ENCODE measurements around the gene MTHFD1L. TPM values are rescaled to one million over a fixed set of nuclear protein-coding genes. Genes with fewer than 3 reads are reported as not detected.

The MTHFD1L gene
- total and polyA plus RNA-seq, 2 of the 8 experiments (the other 6 are each of a cell fraction or from before 2014, with no cell fraction given) = 29.2 to 105 TPM

GRCh38 chr6:151041686-151042085, 176.2 kb downstream of the MTHFD1L start:
- Histone ChIP-seq H2AK5ac (ENCODE audit: low read depth, low read length) (no peak overlapping the region), H3K4me1 (replicated peaks in 1 of 4; ENCODE audit: control insufficient read depth in 3 of 4, insufficient read depth in 4 of 4, low read length in 3 of 4) (peaks cover 8 to 18% (median 12%) of the 10 kb centered on the region in 4 experiments), H4K8ac (ENCODE audit: extremely low read depth, insufficient read depth, low read length) (no peak overlapping the region), H3K79me1 (ENCODE audit: low read depth, low read length) (no peaks in the 10 kb centered on the region), H3K9me3 (ENCODE audit: insufficient read depth in 2 of 2, low read depth in 1 of 2, low read length in 1 of 2) (no peaks in the 10 kb centered on the region), H2BK120ac (replicated peaks; ENCODE audit: low read depth, low read length) (no peak overlapping the region), H2AFZ (ENCODE audit: low read length) (no peak overlapping the region), H3K27ac (ENCODE audit: low read depth, low read length) (no peak overlapping the region), H3K23me2 (ENCODE audit: low read depth, low read length) (no peaks in the 10 kb centered on the region), H4K20me1 (replicated peaks in 1 of 2; ENCODE audit: control insufficient read depth in 1 of 2, insufficient read depth in 2 of 2, low read length in 2 of 2) (peaks cover 0 to 1% of the 10 kb centered on the region in 2 experiments), H3K56ac (replicated peaks; ENCODE audit: insufficient read length, low read depth, low read length) (no peak overlapping the region), H4K91ac (replicated peaks; ENCODE audit: insufficient read length, low read length) (no peak overlapping the region), H2BK15ac (ENCODE audit: low read length) (no peak overlapping the region), H3K14ac (ENCODE audit: insufficient read length) (no peak overlapping the region), H2BK20ac (ENCODE audit: low read length) (no peak overlapping the region), H3K18ac (ENCODE audit: extremely low read depth, low read length) (no peak overlapping the region), H3K4ac (replicated peaks; ENCODE audit: insufficient read length, low read depth, low read length) (no peak overlapping the region), H4K5ac (ENCODE audit: insufficient read length, low read depth, low read length) (no peak overlapping the region), H3K79me2 (ENCODE audit: control insufficient read depth in 1 of 2, insufficient read depth in 2 of 2, low read length in 2 of 2) (no peaks in the 10 kb centered on the region), H3K9ac (replicated peaks in 1 of 4; ENCODE audit: extremely low read depth in 1 of 4, low read depth in 3 of 4, low read length in 3 of 4) (no peak overlapping the region), H3K36me3 (ENCODE audit: control insufficient read depth in 2 of 4, insufficient read depth in 4 of 4, low read length in 3 of 4) (peaks cover 0 to 14% (median 3%) of the 10 kb centered on the region in 4 experiments; a peak in 5 of 8 replicates), H3K27me3 (replicated peaks in 1 of 4; ENCODE audit: control insufficient read depth in 3 of 4, extremely low read depth in 1 of 4, insufficient read depth in 3 of 4, low read length in 3 of 4) (no peaks in the 10 kb centered on the region), H2BK5ac (ENCODE audit: low read depth, low read length) (no peak overlapping the region), H3K4me2 (ENCODE audit: insufficient read depth in 1 of 2, low read depth in 2 of 2, low read length in 2 of 2) (no peak overlapping the region), H2BK12ac (ENCODE audit: low read depth, low read length) (no peak overlapping the region), H3K4me3 (ENCODE audit: extremely low read depth in 1 of 4, insufficient read depth in 2 of 4, low read depth in 3 of 4, low read length in 4 of 4) (no peak overlapping the region), H3K23ac (ENCODE audit: insufficient read length) (no peak overlapping the region)
- FAIRE-seq (no peak), DNase-seq (ENCODE audit: low read depth in 1 of 2, low spot score in 2 of 2) (no peak)
- CTCF ChIA-PET (ENCODE audit: partially characterized antibody) = interaction anchor here (0.7 to 2.3 kb wide), 6 partner anchors 12 to 283 kb away, joined by 3 to 10 read pairs (median 3); no protein-coding TSS in a partner anchor
- TF ChIP-seq CBX8 (IDR thresholded peaks at IDR 0.05; ENCODE audit: borderline replicate concordance, low read depth, low read length) (no peak), TAF7 (optimal IDR thresholded peaks at IDR 0.05; ENCODE audit: borderline replicate concordance, low read depth, low read length) (no peak), MAX (IDR thresholded peaks at IDR 0.05) (no peak), SP4 (IDR thresholded peaks at IDR 0.05; ENCODE audit: low read length) (no peak), EGR1 (IDR thresholded peaks at IDR 0.05; ENCODE audit: borderline replicate concordance, low read depth, low read length) (no peak), CTBP2 (IDR thresholded peaks at IDR 0.05; ENCODE audit: borderline replicate concordance, insufficient read depth, insufficient read length, low read length) (no peak), YY1 (IDR thresholded peaks at IDR 0.05; ENCODE audit: low read depth, low read length) (no peak), PHF8 (conservative IDR thresholded peaks at IDR 0.05; ENCODE audit: low read depth, low read length) (no peak), TCF12 (IDR thresholded peaks at IDR 0.05; ENCODE audit: low read depth, low read length) (no peak), SIX5 (IDR thresholded peaks at IDR 0.05; ENCODE audit: low read depth, low read length) (no peak)
- 85% methylated on average over 5 of the region's 5 CpGs; no CpG with 5 or more reads in 1 of the 2 experiments for WGBS, 2 experiments (ENCODE audit: extremely low coverage in 1 of 2, insufficient coverage in 1 of 2, insufficient read length in 1 of 2, insufficient replicate concordance in 2 of 2, low coverage in 1 of 2, low lambda C conversion rate in 2 of 2, missing lambda C conversion rate in 1 of 2)
- POLR2A ChIA-PET (ENCODE audit: partially characterized antibody) = interaction anchor here (0.7 to 1.1 kb wide), 2 partner anchors 158 to 348 kb away, joined by 3 read pairs; no protein-coding TSS in a partner anchor

Measured in H1 (cell line).